NCI-H748 (cell line): ENCODE data around the gene ADAMTS12.

ENCODE experiments used
- DNase-seq: peaks from one replicate; lab custom pipeline; 2025; ENCODE audit not compliant: unreplicated experiment; lab: John Stamatoyannopoulos, UW

ADAMTS12 gene

DNA sequence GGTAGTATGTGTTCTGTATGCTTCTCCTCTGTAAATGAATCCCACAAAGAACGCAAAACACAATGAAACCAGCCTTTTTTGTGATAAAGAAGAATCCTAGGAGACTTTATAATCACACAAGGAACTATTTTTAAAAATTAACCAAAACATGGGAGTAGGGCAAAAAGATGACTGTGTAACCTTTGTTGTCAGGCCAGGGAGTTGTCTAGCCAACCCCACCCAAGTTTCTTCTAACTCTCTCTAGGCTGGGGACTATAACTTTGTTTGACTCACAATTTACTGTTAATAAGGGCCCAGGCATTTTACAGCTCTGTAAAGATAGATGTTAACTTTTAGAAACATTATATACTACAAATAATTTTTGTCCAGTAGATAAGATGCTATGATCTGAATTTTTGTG, 176.1 kb downstream of the ADAMTS12 start:
- no peak for DNase-seq

DNA sequence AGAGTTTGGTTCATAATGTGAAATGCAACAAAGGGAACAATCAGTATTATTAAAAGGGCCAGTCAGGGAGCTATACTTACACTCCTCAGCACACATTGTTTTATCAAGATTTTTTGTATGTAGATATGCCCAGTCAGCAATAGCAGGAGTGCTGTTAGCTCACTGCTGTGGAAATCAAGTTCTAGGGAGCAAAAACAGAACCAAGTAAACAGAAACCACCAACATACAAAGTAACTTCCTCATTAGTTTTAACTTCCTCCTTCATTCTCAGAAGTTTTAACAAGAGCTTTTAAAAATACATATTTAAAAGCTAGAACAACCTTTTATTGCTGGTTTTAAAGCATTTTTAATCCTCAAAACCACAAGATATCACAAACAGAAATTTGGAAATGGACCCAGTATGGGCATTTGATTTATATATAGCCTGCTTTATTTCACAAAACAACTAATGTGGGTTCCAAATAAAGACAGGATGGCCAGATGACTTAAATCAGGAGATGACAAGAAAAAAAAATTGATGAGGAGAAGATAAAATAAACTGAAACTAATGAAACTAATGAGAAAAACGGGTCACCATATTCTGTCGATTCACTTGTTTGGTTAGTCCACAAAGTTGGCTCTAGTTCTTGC, 178.5 kb downstream of the ADAMTS12 start:
- DNase-seq = no peak

DNA sequence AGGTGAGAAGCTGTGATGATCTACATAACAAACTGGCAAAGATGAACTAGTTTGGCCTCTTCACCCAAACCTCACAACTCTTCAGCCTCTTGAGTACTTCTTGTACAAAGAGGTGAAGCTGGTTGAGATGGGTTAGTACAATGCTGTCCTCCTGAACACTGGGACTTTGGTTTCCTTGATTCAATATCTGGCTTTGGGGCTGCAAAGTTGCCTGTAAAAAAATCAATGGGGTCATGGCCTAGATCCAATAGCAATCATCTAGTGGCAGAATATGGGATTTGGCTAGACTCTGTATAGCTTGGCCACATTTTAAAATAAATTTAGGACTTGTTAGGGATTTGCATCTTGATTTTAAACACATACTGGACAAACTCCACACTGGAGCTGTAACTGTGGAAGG, 179.1 kb downstream of the ADAMTS12 start:
- no peak for DNase-seq

- DNase-seq = peak; percentile 59
These were observed 180.6 kb downstream of the ADAMTS12 start for GRCh38 chr5:33711094-33711679.

DNA sequence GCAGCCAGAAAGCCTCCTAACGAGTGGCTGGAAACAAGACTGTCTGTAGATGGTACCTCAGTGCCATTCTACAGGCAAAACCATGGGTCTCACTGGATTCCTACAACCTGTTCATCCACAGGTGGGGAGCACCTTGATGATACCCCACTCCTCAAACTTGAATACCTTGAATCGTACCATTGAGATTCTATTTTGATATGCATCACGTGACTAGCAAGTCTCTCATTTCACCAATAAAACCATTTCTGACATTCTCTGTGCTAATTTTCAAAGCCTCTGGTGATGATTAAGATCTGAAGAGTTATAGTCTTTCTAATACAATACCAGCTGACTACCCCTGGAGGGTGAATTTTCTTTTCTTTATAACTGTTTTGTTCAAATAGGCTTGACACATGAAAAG, 188.9 kb downstream of the ADAMTS12 start:
- DNase-seq = no peak

GRCh38 chr5:33701951-33702350, 189.8 kb downstream of the ADAMTS12 start:
- no peak for DNase-seq

GRCh38 chr5:33701251-33701650, 190.5 kb downstream of the ADAMTS12 start:
- no peak for DNase-seq

GRCh38 chr5:33696411-33696810, 195.4 kb downstream of the ADAMTS12 start:
- DNase-seq = no peak

- no peak for DNase-seq
These were observed 198.8 kb downstream of the ADAMTS12 start for GRCh38 chr5:33692980-33693379.

- DNase-seq = no peak
These were observed 199.9 kb downstream of the ADAMTS12 start for GRCh38 chr5:33691856-33692255.

DNA sequence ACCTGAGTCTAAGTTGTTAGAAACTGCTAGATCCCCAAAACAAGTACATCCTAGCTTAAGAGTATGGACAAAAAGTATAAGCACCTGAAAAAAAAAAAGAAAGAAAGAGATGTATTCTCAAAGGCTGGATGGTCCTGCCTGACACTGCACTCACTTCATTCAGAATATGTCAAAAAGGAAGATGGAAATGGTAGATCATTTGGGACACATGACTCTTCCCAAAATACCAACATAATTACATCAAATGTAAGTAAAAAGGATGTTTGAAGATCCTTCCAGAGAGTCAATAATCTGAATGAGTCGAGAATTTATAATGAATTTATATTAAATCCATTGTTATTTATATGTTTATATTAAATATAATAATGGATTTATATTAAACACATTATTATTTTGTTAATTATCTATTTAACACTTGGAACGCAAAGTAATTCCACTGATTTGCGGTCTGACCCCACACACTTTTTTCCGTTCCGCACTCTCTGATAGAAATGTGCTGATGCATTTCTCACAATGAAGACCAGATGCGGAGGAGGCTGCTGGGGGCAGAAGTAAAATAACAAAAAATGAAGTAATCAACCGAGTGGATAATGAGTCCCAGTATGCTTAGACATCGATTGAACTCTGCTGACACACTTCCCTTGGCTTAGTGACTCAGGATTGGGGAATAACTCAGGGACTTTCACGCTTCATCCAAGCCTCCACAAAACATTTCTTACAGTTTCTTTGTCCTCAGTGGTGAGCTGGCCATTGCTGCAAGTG, 201.2 kb downstream of the ADAMTS12 start:
- no peak for DNase-seq

- no peak for DNase-seq
These were observed 203.3 kb downstream of the ADAMTS12 start for GRCh38 chr5:33688526-33688925.

DNA sequence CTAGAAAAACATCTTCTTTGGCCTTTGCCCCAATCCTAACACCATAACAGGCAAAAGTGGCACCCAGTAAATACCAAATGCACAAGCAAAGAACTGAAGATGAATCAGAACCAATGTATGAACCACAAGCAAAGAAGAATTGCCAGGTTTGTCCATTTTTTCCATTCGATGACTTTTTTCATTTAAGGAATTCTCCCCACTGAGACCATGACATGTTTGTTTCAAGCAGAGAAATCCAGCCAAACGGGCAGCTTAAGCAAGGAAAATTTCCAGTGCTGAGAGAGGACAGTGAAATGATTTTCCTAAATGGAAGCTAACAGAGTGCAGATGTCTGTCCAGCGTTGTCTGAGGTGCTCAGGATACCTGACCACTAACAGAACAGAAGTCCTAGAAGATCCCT, 203.7 kb downstream of the ADAMTS12 start:
- DNase-seq = no peak

- DNase-seq = peak; percentile 23
These were observed 205.7 kb downstream of the ADAMTS12 start for GRCh38 chr5:33685873-33686755.

DNA sequence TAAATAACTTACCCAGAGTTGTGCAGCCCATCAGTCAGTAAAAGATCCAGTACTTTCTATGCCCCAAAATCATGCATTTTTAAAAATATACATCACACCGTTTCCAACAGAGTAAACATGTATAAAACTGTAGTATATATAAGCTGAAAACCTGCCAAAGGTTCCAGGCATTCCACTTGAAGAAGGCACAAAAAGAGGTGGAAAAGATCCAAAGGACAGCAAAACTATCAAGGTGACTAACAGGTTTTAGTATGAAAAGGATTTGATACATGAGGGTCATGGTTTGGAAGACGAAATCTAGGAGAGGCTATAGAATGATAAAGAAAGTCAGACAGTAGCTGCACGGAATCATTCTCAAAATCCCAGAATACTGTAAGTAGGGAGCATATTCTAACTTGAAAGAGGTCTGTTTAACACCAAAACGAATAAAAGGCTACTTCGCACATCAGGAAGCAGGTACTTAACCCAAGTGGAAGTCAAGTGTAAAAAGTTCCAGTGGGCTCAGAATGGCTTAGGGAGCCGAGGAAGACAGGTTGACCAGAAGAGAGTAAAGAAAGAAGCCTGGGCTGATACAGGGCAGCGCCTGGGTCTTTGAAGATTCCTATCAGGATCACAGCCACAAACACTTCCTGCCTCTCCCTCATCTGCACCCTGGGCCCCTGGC, 207.2 kb downstream of the ADAMTS12 start:
- no peak for DNase-seq

GRCh38 chr5:33679791-33680190, 212.0 kb downstream of the ADAMTS12 start:
- no peak for DNase-seq

- DNase-seq = no peak
These were observed 215.8 kb downstream of the ADAMTS12 start for GRCh38 chr5:33675958-33676464.

DNA sequence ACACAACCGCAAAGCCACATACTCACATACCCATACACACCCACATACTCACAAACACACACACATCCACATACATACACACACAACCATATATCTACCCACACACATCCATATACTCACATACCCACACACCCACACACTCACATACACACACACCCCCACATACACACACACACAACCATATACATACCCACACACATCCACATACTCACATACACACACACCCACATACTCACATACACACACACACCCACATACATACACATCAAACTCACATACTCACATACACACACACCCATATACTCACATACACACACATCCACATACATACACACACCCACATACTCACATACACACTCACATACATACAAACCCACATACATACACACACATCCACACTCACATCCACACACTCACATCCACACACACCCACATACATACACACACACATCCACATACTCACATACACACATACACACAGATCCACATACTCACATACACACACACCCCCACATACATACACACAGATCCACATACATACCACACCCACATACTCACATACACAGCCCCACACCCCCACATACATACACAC, 220.0 kb downstream of the ADAMTS12 start:
- DNase-seq = no peak

- no peak for DNase-seq
These were observed 228.9 kb downstream of the ADAMTS12 start for GRCh38 chr5:33662722-33663427.
